ENCODE results near the gene SENP1.

DNA sequence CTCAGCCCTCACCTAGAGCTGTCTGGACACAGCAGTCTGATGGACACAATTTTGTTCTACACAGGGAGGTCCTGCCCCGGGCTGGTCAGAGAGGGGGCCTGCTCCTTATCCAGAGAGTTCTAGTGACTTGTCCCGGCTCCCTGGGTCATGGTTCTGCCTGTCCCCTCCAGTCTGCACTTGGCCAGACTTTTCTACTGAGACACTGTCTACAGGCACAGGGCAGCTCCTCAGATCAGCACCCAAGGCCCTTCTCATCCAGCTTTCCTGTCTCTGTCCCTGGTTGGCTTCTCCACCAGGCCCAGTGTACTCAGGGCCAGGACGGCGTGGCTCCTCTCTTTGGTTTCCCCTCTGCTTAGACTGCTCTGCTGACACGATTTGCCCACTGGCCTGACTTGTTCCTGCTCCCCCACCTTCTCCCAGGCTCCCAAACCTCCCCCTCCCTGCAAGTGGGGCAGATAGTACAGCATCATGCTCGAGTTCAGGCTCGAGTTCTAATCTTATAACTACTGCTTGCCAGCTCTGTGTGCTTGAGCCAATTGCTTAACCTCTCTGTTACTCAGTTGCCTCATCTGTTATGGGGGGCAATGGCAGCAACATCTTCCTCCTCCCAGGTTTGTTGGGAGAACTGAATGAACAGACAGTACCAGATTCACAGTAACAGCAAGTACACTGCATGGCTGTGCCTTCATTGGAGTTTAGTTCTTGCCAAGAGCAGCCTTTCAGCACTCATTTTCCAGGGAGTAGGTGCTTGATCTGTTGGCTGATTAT, 79.6 kb downstream of the SENP1 start:
- TF ChIP-seq, protein P1, sequence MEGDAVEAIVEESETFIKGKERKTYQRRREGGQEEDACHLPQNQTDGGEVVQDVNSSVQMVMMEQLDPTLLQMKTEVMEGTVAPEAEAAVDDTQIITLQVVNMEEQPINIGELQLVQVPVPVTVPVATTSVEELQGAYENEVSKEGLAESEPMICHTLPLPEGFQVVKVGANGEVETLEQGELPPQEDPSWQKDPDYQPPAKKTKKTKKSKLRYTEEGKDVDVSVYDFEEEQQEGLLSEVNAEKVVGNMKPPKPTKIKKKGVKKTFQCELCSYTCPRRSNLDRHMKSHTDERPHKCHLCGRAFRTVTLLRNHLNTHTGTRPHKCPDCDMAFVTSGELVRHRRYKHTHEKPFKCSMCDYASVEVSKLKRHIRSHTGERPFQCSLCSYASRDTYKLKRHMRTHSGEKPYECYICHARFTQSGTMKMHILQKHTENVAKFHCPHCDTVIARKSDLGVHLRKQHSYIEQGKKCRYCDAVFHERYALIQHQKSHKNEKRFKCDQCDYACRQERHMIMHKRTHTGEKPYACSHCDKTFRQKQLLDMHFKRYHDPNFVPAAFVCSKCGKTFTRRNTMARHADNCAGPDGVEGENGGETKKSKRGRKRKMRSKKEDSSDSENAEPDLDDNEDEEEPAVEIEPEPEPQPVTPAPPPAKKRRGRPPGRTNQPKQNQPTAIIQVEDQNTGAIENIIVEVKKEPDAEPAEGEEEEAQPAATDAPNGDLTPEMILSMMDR (IDR thresholded peaks at IDR 0.05), result no peak
- no peak for TF ChIP-seq POLR2A (IDR thresholded peaks at IDR 0.05)
